ENCODE measurements around the gene OAF.
"Not testable (repeated sequence)": the region's sequence is repeated elsewhere in the genome, so short reads cannot be mapped to it uniquely, and the experiment has no call there.

DNA sequence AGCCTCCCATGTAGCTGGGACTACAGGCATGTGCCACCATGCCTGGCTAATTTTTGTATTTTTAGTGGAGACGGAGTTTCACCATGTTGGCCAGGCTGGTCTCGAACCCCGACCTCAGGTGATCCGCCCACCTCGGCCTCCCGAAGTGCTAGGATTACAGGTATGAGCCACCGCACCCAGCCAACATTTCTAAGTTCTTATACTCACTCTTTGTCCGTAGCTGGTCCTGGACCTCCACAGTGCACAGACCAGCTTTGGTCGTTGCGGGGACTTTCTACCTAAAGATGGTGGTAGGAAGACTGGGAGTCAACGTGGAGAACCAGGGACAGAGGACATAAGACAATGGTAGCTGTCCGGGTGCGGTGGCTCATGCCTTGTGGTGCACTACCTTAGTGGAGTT lies 42.5 kb downstream of the OAF start:
- TF ChIP-seq CTCF, POLR2A (IDR thresholded peaks at IDR 0.05): not testable (repeated sequence)
